NCI-H1694 (cell line): ENCODE results near the gene COL27A1.

Source experiments
- DNase-seq: peaks from one replicate; lab custom pipeline; 2025; lab: John Stamatoyannopoulos, UW

COL27A1 gene

DNA sequence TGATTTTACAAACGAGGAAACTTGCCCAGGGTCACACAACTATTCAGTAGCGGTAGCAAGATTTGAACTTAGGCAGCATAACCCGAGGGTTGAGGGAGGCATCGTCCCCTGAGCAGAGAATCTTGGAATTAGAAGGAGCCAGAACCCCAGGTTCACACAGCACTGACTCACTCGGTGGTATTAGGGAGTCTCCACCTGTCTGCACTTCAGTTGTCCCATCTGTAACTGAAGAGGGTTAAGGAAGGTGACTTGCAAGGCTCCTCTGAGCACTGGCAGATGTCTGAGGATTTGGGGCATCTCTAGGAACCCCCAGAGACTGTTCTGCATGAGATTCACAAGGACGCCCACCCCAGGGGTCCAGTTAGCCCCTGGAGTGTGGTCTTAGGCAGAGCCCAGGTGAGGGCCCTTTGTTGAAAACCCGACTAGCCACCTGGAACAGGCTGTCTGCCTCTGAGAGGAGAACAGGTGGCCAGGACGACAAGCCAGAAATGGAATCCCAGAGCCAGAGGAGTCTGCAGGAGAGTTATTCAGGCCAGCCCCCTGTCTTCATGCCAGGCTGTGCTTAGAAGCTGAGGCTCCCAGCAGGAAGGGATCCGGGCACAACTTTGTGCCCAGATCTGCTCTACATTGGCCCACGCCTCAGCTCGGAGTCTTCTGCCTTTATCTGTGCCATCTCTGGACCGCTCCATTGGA, 117.5 kb downstream of the COL27A1 start:
- no peak for DNase-seq

- DNase-seq, result no peak
Observed at GRCh38 chr9:114273461-114273881, 118.1 kb downstream of the COL27A1 start.

DNA sequence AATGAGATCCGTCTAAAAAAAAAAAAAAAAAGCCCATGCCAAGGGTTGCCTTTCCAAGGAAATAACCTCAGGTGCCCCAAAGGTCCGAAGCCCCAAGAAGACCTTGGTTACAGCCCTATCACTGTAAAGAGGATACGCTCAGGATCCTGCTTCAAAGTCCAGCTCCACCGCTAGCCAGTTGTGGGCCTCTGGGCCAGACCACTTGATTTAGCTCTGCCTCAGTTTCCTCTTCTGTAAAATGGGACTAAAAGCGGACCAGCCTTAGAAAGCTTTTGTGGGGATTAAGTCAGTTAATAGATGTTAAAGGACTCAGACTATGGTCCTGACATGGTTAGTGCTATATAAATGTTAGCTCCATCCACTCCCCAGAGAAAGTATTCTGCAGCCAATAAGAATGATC, 118.9 kb downstream of the COL27A1 start:
- DNase-seq, result no peak

DNA sequence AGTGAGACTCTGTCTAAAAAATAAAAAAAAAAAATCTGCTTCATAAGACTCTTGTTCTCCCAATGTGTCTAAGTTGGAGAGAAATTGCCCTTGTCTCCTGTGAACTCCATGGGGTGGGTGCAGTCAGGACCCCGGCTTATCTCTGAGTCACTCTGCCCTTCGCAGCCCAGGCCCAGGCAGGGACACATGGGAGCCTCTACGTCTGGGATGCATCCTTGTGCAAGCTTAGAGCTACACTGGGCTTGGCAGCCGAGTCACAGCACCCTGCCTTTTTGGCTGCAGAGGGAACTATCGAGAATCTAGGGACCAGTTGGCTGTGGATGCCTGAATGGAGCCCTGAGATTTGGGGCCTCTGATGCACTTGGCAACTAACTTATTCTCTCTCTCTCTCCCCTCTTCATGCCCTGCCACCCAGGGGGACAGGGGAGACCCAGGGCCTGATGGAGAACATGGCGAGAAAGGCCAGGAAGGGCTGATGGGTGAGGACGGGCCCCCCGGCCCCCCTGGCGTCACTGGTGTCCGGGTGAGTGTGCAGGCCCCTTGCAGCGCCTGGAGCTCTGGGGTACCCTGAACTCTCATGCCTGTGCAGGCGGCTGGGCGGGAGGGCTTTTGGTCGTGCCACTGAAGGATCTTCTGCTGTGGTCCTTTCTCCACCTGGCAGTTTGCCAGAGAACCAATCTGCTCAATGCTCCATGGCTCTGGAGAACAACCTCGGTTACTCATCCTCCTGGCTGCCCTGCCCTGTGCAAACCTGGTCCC, 120.1 kb downstream of the COL27A1 start:
- DNase-seq, result peak; percentile 21

GRCh38 chr9:114276908-114277821, 121.8 kb downstream of the COL27A1 start:
- DNase-seq, result no peak

GRCh38 chr9:114278356-114278755, 123.0 kb downstream of the COL27A1 start:
- no peak for DNase-seq

DNA sequence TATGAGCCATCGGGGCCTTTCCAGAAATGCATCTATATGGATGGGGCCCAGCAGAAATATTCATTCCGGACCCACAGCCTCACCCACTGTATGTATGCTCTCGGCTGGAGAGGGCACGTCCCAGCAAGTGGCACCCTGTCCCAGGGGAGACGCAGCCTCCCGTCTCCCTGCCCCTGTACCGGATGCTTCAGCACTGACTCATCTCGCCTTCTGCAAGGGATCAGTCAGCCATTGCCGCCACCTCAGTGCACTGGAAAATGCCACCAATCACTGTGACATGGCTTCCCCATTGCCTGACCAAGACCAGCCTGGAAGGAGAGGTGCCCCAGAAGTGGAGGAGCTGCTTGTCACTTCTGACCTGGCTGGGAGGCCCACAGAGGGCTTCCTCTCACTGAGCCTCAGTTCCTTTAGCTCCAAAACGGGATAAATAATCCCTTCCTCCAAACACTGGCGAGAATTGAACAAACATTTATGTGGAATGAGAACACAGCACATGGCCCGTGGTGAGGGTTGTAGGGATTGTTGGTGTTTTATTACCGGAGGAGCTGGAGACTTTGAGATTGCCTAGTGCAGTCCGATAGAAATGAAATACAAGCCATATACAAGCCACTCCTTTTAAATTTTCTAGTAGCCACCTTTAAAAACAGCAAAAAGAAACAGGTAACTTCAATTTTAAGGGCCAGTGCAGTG, 123.7 kb downstream of the COL27A1 start:
- no peak for DNase-seq

DNA sequence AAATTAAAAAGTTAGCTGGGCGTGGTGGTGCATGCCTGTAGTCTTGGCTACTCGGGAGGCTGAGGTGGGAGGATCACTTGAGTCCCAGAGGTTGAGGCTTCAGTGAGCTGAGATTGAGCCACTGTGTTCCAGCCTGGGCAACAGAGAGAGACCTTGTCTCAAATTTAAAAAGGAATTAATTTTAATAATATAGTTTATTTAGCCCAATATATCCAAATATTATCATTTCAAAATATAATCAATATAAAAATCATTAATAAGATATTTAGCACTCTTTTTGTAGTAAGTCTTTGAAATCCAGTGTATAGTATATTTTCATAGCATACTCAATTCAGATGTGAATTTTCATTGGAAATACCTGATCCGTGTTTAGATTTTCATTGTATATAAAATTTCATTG, 124.4 kb downstream of the COL27A1 start:
- no peak for DNase-seq

- DNase-seq, result no peak
Observed at GRCh38 chr9:114280636-114281472, 125.5 kb downstream of the COL27A1 start.

DNA sequence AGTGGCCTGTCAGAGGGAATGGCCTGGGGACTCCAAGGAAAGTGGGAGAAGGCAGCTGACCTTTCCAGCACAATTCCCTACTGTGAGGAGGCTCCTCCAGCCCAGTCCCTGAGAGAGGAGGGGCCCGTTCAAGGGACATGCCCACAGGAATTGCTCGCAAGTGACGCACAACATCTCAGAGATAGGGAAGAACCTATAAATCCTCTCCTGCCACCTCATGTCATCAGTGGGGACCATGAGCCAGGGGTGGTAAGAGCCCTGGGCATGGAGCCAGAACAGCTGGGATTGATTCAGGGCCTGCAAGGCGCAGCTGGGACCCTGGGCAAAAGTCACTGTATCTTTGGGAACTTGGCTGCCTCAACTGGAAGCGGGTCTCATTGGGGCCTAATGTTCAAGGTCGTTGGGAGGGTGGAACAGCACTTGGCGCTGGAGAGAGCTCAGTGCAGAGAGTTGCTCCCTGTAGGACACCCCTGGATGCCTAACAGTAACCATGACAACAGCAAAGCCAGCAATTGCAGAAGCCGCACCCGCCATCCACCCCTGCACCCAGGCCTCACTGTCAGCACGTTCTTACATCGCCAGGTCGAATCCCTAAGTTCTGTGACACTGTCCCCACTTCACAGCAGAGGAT, 126.3 kb downstream of the COL27A1 start:
- DNase-seq, result peak; percentile 26

- no peak for DNase-seq
Observed at GRCh38 chr9:114282104-114282485, 126.8 kb downstream of the COL27A1 start.

GRCh38 chr9:114282507-114282906, 127.2 kb downstream of the COL27A1 start:
- no peak for DNase-seq

- DNase-seq, result no peak
Observed at GRCh38 chr9:114282926-114283325, 127.6 kb downstream of the COL27A1 start.

DNA sequence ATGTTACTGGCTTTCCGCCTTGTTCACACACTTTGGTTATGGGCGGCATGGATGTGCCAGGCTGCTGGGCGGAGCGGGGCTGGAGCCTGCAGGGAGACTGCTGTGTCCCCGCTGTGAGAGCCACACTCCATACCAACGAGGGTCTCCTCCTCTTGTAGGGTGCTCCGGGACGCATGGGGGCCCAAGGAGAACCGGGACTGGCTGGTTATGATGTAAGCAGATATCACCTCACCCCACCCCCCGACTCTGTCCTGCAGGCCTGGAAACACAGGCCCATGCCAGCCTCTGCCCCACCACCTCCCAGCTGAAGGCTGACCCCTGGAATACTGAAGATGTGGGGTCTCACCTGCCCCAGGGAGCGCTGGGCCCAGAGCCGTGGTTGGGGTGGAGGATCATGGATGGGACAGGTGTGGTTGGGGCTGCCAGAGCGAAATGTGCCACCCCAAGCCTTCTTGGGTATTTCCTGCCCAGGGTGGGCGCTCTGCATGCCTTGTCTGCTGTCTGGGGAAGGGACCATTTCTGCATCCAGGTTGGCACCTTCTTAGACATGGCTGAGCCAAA, 128.3 kb downstream of the COL27A1 start:
- no peak for DNase-seq

- DNase-seq, result no peak
Observed at GRCh38 chr9:114284316-114285060, 129.2 kb downstream of the COL27A1 start.

GRCh38 chr9:114285166-114285867, 130.0 kb downstream of the COL27A1 start:
- no peak for DNase-seq

DNA sequence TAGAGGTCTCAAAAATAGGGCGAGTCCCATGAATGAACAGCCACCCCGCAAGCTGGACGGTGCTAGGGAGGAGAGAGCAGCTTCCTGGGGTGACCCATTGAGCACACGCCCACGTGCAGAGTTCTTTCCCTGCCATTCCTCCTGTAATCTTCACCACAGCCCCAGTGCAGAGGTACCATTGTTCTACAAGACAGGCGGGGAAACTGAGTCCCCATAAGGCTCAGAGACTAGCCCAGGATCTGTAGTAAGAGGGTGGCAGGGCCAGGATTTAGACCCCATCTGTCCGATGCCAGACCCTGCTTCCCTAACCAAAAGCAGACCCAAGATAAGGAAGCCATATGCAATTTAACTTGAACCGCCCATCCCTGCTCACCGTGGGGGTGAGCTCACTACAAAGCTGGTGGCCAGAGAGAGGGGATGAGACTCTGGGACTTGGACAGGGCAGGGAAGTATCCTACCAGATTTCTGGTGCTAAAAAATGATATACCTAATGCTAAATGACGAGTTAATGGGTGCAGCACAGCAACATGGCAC, 130.9 kb downstream of the COL27A1 start:
- DNase-seq, result no peak

- peak; percentile 78 for DNase-seq
Observed at GRCh38 chr9:114287001-114287762, 131.8 kb downstream of the COL27A1 start.
